ENCODE measurements around the gene ABCD1. TPM values are rescaled to one million over a fixed set of nuclear protein-coding genes. Genes with fewer than 3 reads are reported as not detected.
A peak's percentile ranks its signal among the peaks of the same experiment; 100 is the strongest.

The ABCD1 gene
- total and polyA plus RNA-seq, 8 donors, result 5.8 to 13.2 (median 9.8) TPM

GRCh38 chrX:153768311-153769157 is 43.9 kb downstream of the ABCD1 start:
- TF ChIP-seq, protein P1, sequence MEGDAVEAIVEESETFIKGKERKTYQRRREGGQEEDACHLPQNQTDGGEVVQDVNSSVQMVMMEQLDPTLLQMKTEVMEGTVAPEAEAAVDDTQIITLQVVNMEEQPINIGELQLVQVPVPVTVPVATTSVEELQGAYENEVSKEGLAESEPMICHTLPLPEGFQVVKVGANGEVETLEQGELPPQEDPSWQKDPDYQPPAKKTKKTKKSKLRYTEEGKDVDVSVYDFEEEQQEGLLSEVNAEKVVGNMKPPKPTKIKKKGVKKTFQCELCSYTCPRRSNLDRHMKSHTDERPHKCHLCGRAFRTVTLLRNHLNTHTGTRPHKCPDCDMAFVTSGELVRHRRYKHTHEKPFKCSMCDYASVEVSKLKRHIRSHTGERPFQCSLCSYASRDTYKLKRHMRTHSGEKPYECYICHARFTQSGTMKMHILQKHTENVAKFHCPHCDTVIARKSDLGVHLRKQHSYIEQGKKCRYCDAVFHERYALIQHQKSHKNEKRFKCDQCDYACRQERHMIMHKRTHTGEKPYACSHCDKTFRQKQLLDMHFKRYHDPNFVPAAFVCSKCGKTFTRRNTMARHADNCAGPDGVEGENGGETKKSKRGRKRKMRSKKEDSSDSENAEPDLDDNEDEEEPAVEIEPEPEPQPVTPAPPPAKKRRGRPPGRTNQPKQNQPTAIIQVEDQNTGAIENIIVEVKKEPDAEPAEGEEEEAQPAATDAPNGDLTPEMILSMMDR (IDR thresholded peaks at IDR 0.05), result no peak
- no peak for ATAC-seq
- Histone ChIP-seq H3K9me3 (no peaks in the 10 kb centered on the region), H3K4me3 (no peak overlapping the region), H3K36me3 (no peaks in the 10 kb centered on the region), H3K27me3 (peaks cover 0 to under 1% (median 0%) of the 10 kb centered on the region in 4 donors), H3K27ac (no peak overlapping the region), H3K4me1 (no peaks in the 10 kb centered on the region)
- no peak for FAIRE-seq
- intact Hi-C loops (cut with DNase I), result loop anchor here in 2 of 3 donors (5.0 to 10.0 kb wide), 2 partner anchors 184 to 186 kb away; no protein-coding TSS in a partner anchor
- peak in 3 of 6 donors; percentile 13 to 74 (median 30) for DNase-seq
- 85 to 88% methylated on average over 20 to 22 of the region's 22 CpGs for WGBS, 2 donors

GRCh38 chrX:153769158-153769864 is 44.7 kb downstream of the ABCD1 start:
- intact Hi-C loops (cut with DNase I), result loop anchor here in 2 of 3 donors (5.0 to 10.0 kb wide), 2 partner anchors 183 to 185 kb away; no protein-coding TSS in a partner anchor
- DNase-seq (peak in 2 of 6 donors; percentile 8 to 74), ATAC-seq (no peak), FAIRE-seq (no peak)
- no peak overlapping the region for H3K4me3 ChIP-seq
- TF ChIP-seq, protein P1 (IDR thresholded peaks at IDR 0.05), result no peak
- no peaks in the 10 kb centered on the region for H3K9me3 ChIP-seq
- no peak overlapping the region for H3K27ac ChIP-seq
- H3K36me3 ChIP-seq, result no peaks in the 10 kb centered on the region
- no peaks in the 10 kb centered on the region for H3K4me1 ChIP-seq
- H3K27me3 ChIP-seq, result no peaks in the 10 kb centered on the region
- WGBS, 2 donors, result 85 to 86% methylated on average over 23 of the region's 23 CpGs

- ATAC-seq (no peak), FAIRE-seq (no peak), DNase-seq (peak in 2 of 6 donors; percentile 8 to 70)
- 82 to 89% methylated on average over 24 to 25 of the region's 25 CpGs for WGBS, 2 donors
- intact Hi-C loops (cut with DNase I), result loop anchor here (5.0 to 10.0 kb wide), 2 partner anchors 182 to 185 kb away; no protein-coding TSS in a partner anchor
- H3K4me1 ChIP-seq, result no peaks in the 10 kb centered on the region
- H3K27ac ChIP-seq, result no peak overlapping the region
- no peak overlapping the region for H3K4me3 ChIP-seq
- H3K9me3 ChIP-seq, result no peaks in the 10 kb centered on the region
- TF ChIP-seq, protein P1 (IDR thresholded peaks at IDR 0.05), result no peak
- no peaks in the 10 kb centered on the region for H3K36me3 ChIP-seq
- no peaks in the 10 kb centered on the region for H3K27me3 ChIP-seq
Observed at GRCh38 chrX:153769865-153770600, 45.4 kb downstream of the ABCD1 start.

DNA sequence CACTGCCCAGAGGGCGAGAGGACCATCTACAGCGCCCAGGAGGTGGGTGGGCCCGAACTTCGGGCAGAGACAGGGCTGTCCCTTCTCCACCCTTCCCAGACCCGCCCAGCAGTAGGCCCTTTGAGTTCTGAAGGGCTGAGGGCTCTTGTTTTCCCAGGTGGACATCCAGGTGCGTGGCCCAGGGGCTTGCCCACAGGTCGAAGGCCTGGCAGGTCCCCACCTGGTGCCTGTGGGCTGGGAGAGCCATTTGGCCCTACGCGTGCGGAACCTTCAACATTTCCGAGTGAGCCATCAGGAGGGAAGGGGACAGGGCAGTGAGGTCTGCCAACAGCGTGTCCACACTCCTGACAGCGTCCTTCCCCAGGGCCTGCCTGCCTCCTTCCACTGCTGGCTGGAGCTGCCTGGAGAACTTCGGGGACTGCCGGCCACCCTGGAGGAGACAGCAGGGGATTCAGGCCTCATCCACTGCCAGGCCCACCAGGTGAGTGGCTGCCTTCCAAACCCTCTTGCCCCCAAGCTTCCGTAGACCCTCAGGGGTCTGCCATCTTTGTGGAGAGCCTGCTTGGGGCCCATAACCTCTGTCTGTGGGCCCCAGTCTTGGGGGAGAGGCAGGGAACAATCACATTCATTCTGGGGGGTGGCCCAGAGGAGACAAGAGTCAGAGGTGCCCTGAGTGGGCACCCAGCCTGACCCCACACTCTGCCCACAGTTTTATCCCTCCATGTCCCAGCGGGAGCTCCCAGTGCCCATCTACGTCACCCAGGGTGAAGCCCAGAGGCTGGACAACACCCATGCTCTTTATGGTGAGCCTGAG is 46.2 kb downstream of the ABCD1 start:
- H3K4me1 ChIP-seq, result no peaks in the 10 kb centered on the region
- H3K27ac ChIP-seq, result no peak overlapping the region
- FAIRE-seq, result no peak
- intact Hi-C loops (cut with DNase I), result loop anchor here in 1 of 3 donors (10.0 kb wide), 1 partner anchor 184 kb away; no protein-coding TSS in a partner anchor
- peak in 2 of 6 donors; percentile 6 to 75 for DNase-seq
- H3K9me3 ChIP-seq, result no peaks in the 10 kb centered on the region
- TF ChIP-seq, protein P1 (IDR thresholded peaks at IDR 0.05), result no peak
- no peaks in the 10 kb centered on the region for H3K27me3 ChIP-seq
- no peak for ATAC-seq
- WGBS, 2 donors, result 83 to 86% methylated on average over 17 to 18 of the region's 18 CpGs
- H3K36me3 ChIP-seq, result no peaks in the 10 kb centered on the region
- no peak overlapping the region for H3K4me3 ChIP-seq

Data from pancreas (tissue), 10 donors.